Fibroblast of mammary gland (primary cell): Measurements from ENCODE around the gene MRM3.

Source experiments
- DNase-seq: peaks from one replicate; pipeline ENCODE4 v3.0.0-alpha.2; 2010; ENCODE audit warnings: low read depth
- H3K4me3 ChIP-seq: 2 replicates; pipeline ENCODE4 v1.5.1; 2011; ENCODE audit warnings: low read depth, mild to moderate bottlenecking, low read length, moderate library complexity; ENCODE audit not compliant: control insufficient read depth
- TF ChIP-seq, protein P1 (sequence below): conservative IDR thresholded peaks from 2 replicates; pipeline ENCODE4 v1.5.1; 2011; ENCODE audit warnings: low read depth, low read length, inconsistent platforms; ENCODE audit not compliant: control insufficient read depth, insufficient read depth

The MRM3 gene, protein sequence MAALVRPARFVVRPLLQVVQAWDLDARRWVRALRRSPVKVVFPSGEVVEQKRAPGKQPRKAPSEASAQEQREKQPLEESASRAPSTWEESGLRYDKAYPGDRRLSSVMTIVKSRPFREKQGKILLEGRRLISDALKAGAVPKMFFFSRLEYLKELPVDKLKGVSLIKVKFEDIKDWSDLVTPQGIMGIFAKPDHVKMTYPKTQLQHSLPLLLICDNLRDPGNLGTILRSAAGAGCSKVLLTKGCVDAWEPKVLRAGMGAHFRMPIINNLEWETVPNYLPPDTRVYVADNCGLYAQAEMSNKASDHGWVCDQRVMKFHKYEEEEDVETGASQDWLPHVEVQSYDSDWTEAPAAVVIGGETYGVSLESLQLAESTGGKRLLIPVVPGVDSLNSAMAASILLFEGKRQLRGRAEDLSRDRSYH

DNA sequence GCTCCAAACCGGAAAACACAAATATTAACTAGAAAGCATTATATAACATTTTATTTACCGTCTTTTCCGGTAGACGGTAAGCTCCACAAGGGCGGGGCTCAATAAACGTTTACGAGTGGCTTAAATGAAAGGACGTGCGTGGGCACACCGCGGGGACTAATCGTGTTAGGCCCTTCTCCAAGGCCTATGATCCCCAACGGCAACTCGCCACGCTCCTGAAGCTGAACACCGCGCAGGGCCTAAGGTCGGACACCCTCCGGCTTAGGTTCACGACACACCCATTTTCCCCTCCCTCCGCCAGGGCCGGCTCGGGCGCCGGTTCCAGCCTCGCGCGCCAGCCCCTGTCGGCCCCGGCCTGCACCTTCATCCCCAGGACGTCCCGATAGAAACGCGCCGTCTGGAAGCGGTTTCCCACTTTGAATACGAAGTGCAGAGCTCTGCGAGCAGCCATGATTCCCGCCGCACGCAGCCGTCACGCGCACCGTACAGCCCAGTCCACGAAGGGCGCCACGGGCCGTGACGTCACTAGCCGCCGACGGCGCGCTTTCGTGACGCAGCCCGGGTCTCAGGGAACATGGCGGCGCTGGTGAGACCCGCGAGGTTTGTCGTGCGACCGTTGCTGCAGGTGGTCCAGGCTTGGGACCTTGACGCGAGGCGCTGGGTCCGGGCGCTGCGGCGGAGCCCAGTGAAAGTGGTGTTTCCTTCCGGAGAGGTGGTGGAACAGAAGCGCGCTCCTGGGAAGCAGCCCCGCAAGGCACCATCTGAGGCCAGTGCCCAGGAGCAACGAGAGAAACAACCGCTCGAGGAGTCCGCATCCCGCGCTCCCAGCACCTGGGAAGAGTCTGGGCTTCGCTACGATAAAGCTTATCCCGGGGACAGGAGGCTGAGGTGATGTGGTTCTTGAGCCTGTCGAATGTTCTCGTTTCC is at the start of gene MRM3, which contains the start of gene GLOD4:
Gene MRM3, plus strand, starts transcription at position 549 of the 927 bp plus-strand sequence. Its CDS starts 26 bp downstream, at position 575.
Gene GLOD4, minus strand, starts transcription at position 476 of the 927 bp plus-strand sequence. Its CDS starts 25 bp downstream, at position 451.
- peak within 1 kb of the TSS; percentile 99 for H3K4me3 ChIP-seq
- DNase-seq, result peak; percentile 84
- TF ChIP-seq, protein P1, sequence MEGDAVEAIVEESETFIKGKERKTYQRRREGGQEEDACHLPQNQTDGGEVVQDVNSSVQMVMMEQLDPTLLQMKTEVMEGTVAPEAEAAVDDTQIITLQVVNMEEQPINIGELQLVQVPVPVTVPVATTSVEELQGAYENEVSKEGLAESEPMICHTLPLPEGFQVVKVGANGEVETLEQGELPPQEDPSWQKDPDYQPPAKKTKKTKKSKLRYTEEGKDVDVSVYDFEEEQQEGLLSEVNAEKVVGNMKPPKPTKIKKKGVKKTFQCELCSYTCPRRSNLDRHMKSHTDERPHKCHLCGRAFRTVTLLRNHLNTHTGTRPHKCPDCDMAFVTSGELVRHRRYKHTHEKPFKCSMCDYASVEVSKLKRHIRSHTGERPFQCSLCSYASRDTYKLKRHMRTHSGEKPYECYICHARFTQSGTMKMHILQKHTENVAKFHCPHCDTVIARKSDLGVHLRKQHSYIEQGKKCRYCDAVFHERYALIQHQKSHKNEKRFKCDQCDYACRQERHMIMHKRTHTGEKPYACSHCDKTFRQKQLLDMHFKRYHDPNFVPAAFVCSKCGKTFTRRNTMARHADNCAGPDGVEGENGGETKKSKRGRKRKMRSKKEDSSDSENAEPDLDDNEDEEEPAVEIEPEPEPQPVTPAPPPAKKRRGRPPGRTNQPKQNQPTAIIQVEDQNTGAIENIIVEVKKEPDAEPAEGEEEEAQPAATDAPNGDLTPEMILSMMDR, result no peak

DNA sequence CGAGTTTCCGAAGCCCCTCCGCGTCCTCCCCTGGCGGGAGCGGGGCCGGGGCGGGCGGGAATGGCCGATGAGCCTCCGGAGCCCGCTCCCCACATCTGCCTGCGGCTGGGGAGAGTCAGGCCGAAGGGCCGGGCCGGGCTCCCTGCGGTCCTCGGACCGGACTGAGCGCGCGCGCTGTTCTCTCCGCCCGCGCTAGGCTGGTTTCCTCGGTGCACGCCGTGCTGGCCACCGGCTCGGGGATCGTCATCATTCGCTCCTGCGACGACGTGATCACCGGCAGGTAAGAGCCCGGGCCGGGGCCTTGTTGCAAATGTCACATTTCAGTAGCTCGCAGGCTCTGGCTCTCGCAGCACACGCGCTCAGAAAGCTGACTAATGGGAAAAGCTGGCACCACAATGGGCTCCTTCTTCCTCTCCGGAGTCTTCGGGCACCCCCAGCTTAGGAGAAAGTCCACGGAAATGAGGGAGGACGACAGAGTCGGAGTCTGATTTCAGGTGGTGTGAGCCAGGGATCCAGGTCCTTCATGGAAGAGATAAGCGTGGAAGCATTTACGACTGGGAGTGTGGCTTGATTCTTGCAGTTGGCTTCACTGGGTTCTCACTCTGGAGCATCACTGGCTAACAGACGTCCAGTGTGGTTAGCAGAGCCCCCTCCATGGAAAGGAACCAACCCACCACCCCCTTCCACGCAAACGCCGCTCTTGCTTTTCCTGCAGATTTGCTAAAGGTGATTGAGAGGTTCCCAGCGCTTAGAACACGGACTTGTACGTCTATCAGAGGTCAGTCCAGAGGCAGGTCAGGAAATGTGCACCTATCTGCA is 49.0 kb upstream of the MRM3 start:
- TF ChIP-seq, protein P1, result no peak
- H3K4me3 ChIP-seq, result peak overlapping the region; percentile 76
- DNase-seq, result peak; percentile 44

DNA sequence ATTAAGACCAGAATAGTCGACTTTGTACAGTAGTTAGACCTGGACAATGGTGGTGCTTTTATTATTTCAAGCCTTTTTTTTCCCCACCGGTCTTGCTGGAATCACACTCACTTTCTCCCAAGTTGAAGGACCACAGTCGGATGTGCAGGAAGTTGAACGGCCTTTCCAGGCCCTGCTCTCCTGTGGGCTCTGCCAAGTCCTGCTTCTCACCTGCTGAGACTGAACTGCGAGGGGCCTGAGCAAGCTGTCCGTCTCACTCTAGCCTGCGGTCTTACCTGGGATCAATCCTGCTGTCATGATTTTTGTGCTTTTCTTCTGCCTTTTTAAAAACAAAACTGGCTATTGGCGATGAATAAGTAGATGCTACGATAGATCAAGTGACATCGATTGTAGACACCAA is 48.4 kb upstream of the MRM3 start:
- DNase-seq, result no peak
- H3K4me3 ChIP-seq, result peak overlapping the region; percentile 76
- TF ChIP-seq, protein P1, result no peak

DNA sequence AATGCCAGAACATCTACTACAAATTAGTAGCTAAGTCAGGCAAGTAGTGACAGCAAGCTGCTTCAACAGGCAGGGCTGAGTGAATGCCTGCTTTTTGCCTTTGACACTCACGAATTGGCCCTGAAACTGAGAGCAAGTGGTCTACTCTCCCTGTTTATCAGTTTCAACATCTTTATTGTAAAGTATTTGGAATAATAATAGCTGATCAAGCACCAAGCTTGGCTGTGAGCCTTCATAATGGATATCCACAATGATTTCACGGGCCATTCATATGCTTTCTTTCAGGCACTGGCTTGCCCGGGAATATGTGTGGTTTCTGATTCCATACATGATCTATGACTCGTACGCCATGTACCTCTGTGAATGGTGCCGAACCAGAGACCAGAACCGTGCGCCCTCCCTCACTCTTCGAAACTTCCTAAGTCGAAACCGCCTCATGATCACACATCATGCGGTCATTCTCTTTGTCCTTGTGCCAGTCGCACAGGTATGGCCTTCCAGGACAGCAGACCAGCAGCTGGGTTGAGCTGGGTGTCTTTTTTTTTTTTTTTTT is 44.5 kb upstream of the MRM3 start:
- no peak overlapping the region for H3K4me3 ChIP-seq
- TF ChIP-seq, protein P1, result no peak
- no peak for DNase-seq

DNA sequence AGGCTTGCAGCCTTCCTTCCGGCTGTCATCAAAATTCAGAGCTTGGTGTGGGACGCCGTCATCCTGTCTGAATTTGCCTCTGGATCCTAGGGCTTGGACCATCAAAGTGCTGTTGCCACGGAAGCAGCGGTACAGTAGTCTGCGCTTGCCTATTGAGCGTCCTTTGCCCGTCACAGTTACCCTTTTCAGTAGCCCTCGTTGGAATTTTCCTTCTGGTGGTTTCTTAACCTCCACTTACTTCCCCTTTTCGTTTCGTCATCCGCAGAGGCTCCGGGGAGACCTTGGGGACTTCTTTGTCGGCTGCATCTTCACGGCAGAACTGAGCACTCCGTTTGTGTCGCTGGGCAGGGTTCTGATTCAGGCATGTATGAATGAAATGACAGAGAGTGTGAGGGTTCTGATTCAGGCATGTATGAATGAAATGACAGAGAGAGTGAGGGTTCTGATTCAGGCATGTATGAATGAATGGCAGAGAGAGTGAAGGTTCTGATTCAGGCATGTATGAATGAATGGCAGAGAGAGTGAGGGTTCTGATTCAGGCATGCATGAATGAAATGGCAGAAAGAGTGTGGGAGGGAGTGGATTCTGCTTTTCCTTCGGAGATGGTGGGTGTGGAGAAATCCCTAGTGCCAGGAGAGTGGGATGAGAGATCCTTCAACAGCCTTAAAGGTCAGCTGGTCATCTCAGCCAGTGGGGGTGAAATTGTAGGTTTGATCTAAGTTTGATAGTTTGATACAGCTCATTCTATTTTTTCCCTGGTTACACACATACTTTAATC is 41.7 kb upstream of the MRM3 start:
- DNase-seq, result no peak
- TF ChIP-seq, protein P1, result no peak

More for the DNA sequence above, 41.7 kb upstream of the MRM3 start:
- no peak overlapping the region for H3K4me3 ChIP-seq
